SU-DHL-6 (cell line): ENCODE results near the gene RAB3C.

ENCODE experiments used
- H2AFZ ChIP-seq: fragments of 200-600 bp; sonication (generic); 2 replicates; pipeline ENCODE4 v1.6.1; 2014; ENCODE audit warnings: low read depth, mild to moderate bottlenecking, moderate library complexity, mixed read lengths, antibody characterized with exemption, low read length; ENCODE audit not compliant: severe bottlenecking
- H3F3A ChIP-seq: fragments of 200-600 bp; shearing (Covaris generic); 2 replicates; pipeline ENCODE4 v1.6.0; 2016; ENCODE audit warnings: antibody characterized with exemption, mild to moderate bottlenecking; ENCODE audit not compliant: insufficient read depth
- H3K27ac ChIP-seq: fragments of 200-600 bp; sonication (generic); 2 replicates; pipeline ENCODE4 v1.5.1; 2016; ENCODE audit warnings: low read depth, mild to moderate bottlenecking, low read length, moderate library complexity, mixed read lengths
- H3K27me3 ChIP-seq: fragments of 200-600 bp; sonication (generic), shearing (Covaris generic); 2 replicates; pipeline ENCODE4 v1.6.0; 2014; ENCODE audit warnings: mild to moderate bottlenecking, low read length
- H3K36me3 ChIP-seq: fragments of 200-600 bp; sonication (generic); 2 replicates; pipeline ENCODE4 v1.6.1; 2014; ENCODE audit warnings: mild to moderate bottlenecking, low read length, mixed read lengths
- H3K4me2 ChIP-seq: fragments of 300-600, 200-600 bp; shearing (Covaris generic), sonication (generic); 2 replicates; pipeline ENCODE4 v1.6.0; 2014; ENCODE audit warnings: low read length, low read depth, mild to moderate bottlenecking; ENCODE audit not compliant: poor library complexity, severe bottlenecking
- H3K4me3 ChIP-seq: fragments of 200-600 bp; sonication (generic); 2 replicates; pipeline ENCODE4 v1.5.1; 2014; ENCODE audit warnings: antibody characterized with exemption, low read length, mild to moderate bottlenecking, mixed read lengths; ENCODE audit not compliant: insufficient read depth, poor library complexity, severe bottlenecking
- H3K79me2 ChIP-seq: fragments of 200-600 bp; sonication (generic); 2 replicates; pipeline ENCODE4 v1.6.1; 2014; ENCODE audit warnings: mild to moderate bottlenecking, low read length, moderate library complexity; ENCODE audit not compliant: insufficient read depth
- H3K9ac ChIP-seq: fragments of 200-600 bp; sonication (generic); 2 replicates; pipeline ENCODE4 v1.7.0; 2014; ENCODE audit warnings: mild to moderate bottlenecking, low read length
- H3K9me2 ChIP-seq: fragments of 200-600 bp; sonication (generic); replicated peaks from 2 replicates; pipeline ENCODE4 v1.6.1; 2014; ENCODE audit warnings: low read length; ENCODE audit not compliant: insufficient read depth
- H3K9me3 ChIP-seq: fragments of 200-600 bp; sonication (generic); 2 replicates; pipeline ENCODE4 v1.6.1; 2014; ENCODE audit warnings: low read length, mixed read lengths; ENCODE audit not compliant: insufficient read depth
- H4K20me1 ChIP-seq: fragments of 200-600 bp; sonication (generic); 2 replicates; pipeline ENCODE4 v1.6.1; 2014; ENCODE audit warnings: low read depth, mild to moderate bottlenecking, antibody characterized with exemption, low read length, moderate library complexity, mixed read lengths
- CTCF ChIP-seq: fragments of 200-600 bp; sonication (generic); IDR thresholded peaks from one replicate; pipeline ENCODE4 v1.5.1; 2017; ENCODE audit warnings: antibody characterized with exemption, mild to moderate bottlenecking, low read length, moderate library complexity; ENCODE audit not compliant: insufficient read depth, poor library complexity, severe bottlenecking
- EZH2phosphoT487 ChIP-seq: fragments of 200-600 bp; sonication (generic), shearing (Covaris generic); conservative IDR thresholded peaks from 2 replicates; pipeline ENCODE4 v1.6.1; 2018; ENCODE audit warnings: mild to moderate bottlenecking, antibody characterized with exemption, low read length, moderate library complexity, mixed read lengths

RAB3C gene

GRCh38 chr5:58871648-58872242 is 288.9 kb downstream of the RAB3C start:
- H3K27me3 ChIP-seq = no peaks in the 10 kb centered on the region
- TF ChIP-seq EZH2phosphoT487 (no peak), CTCF (peak; percentile 47)
- no peak overlapping the region for H2AFZ ChIP-seq

GRCh38 chr5:58872670-58873273 is 289.9 kb downstream of the RAB3C start:
- H3K9me3 ChIP-seq = no peaks in the 10 kb centered on the region
- H3K36me3 ChIP-seq = no peaks in the 10 kb centered on the region
- no peak overlapping the region for H3K4me2 ChIP-seq
- H3K27me3 ChIP-seq = no peaks in the 10 kb centered on the region
- no peak overlapping the region for H3K4me3 ChIP-seq
- no peaks in the 10 kb centered on the region for H3K79me2 ChIP-seq
- H4K20me1 ChIP-seq = no peaks in the 10 kb centered on the region
- H3K9me2 ChIP-seq = no peaks in the 10 kb centered on the region
- no peak for TF ChIP-seq EZH2phosphoT487
- TF ChIP-seq CTCF = no peak
- no peak overlapping the region for H3K9ac ChIP-seq
- H3F3A ChIP-seq = no peaks in the 10 kb centered on the region
- H3K27ac ChIP-seq = no peak overlapping the region
- H2AFZ ChIP-seq = no peak overlapping the region

More at GRCh38 chr5:58871648-58872242, 288.9 kb downstream of the RAB3C start:
- no peaks in the 10 kb centered on the region for H3K79me2 ChIP-seq
- H3K4me2 ChIP-seq = no peak overlapping the region
- no peaks in the 10 kb centered on the region for H4K20me1 ChIP-seq
- no peak overlapping the region for H3K27ac ChIP-seq
- no peak overlapping the region for H3K4me3 ChIP-seq
- H3K36me3 ChIP-seq = no peaks in the 10 kb centered on the region
- H3K9ac ChIP-seq = no peak overlapping the region
- no peaks in the 10 kb centered on the region for H3K9me2 ChIP-seq
- no peaks in the 10 kb centered on the region for H3F3A ChIP-seq
- no peaks in the 10 kb centered on the region for H3K9me3 ChIP-seq

- no peaks in the 10 kb centered on the region for H3K36me3 ChIP-seq
- no peaks in the 10 kb centered on the region for H3K9me2 ChIP-seq
- H3K9me3 ChIP-seq = no peaks in the 10 kb centered on the region
- no peak overlapping the region for H3K9ac ChIP-seq
- H4K20me1 ChIP-seq = no peaks in the 10 kb centered on the region
- TF ChIP-seq EZH2phosphoT487 (no peak), CTCF (no peak)
- H3K4me3 ChIP-seq = no peak overlapping the region
- no peak overlapping the region for H3K27ac ChIP-seq
- no peaks in the 10 kb centered on the region for H3F3A ChIP-seq
- no peak overlapping the region for H3K4me2 ChIP-seq
- H2AFZ ChIP-seq = no peak overlapping the region
- H3K27me3 ChIP-seq = no peaks in the 10 kb centered on the region
- H3K79me2 ChIP-seq = no peaks in the 10 kb centered on the region
Observed at GRCh38 chr5:58875599-58875998, 292.7 kb downstream of the RAB3C start.
